Peyer's patch (tissue), 4 donors: Measurements from ENCODE around the gene KLHL18.

Experiments
- CTCF ChIP-seq, 6 experiments: fragments of 450-650 bp in 4 of 6; fragments of 200-600 bp in 2 of 6; sonication (generic) in 1 of 6; IDR thresholded peaks; one replicate each; pipeline ENCODE4 v1.5.1; 2017 to 2019; ENCODE audit warnings: antibody characterized with exemption in 6 of 6, mild to moderate bottlenecking in 3 of 6, moderate library complexity in 1 of 6
- POLR2A ChIP-seq, 2 donors: fragments of 450-650 bp; IDR thresholded peaks; one replicate each; pipeline ENCODE4 v1.5.1; 2017; ENCODE audit warnings: antibody characterized with exemption in 2 of 2, mild to moderate bottlenecking in 2 of 2, moderate library complexity in 2 of 2

GRCh38 chr3:47394881-47395280 lies 112.1 kb downstream of the KLHL18 start:
- TF ChIP-seq CTCF (IDR thresholded peaks at IDR 0.05) (no peak), POLR2A (IDR thresholded peaks at IDR 0.05) (no peak)
